ENCODE data around the gene SYVN1.
"Not testable (repeated sequence)": the region's sequence is repeated elsewhere in the genome, so short reads cannot be mapped to it uniquely, and the experiment has no call there.

The SYVN1 gene

GRCh38 chr11:65163684-65164083, 29.4 kb upstream of the SYVN1 start:
- Mint-ChIP-seq H3K4me1 (ENCODE audit: low read depth) (peaks cover 2% of the 10 kb centered on the region), H3K4me3 (no peak overlapping the region), H3K9me3 (no peaks in the 10 kb centered on the region), H3K36me3 (ENCODE audit: low read depth) (no peaks in the 10 kb centered on the region), H3K27ac (no peak overlapping the region), H3K27me3 (ENCODE audit: low read depth) (peaks cover 9% of the 10 kb centered on the region)

DNA sequence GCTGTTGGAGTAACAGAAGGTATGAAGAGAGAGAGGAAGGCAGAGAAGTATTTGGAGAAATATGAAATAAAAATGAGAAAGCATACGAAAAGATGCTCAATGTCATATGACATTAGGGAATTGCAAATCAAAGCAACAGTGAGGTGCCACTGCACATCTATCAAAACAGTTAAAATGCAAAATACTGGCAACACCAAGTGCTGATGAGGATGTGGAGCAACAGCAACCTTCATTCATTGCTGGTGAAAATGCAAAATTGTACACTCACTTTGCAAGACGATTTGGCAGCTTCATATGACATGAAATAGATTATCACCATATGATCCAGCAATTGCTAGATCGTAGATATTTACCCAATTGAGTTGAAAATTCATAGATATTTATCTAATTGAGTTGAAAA, 26.3 kb upstream of the SYVN1 start:
- H3K36me3 Mint-ChIP-seq (ENCODE audit: low read depth), result no peaks in the 10 kb centered on the region
- no peaks in the 10 kb centered on the region for H3K9me3 Mint-ChIP-seq
- H3K4me3 Mint-ChIP-seq, result no peak overlapping the region
- H3K27ac Mint-ChIP-seq, result no peak overlapping the region
- no peaks in the 10 kb centered on the region for H3K4me1 Mint-ChIP-seq (ENCODE audit: low read depth)
- peaks cover 9% of the 10 kb centered on the region for H3K27me3 Mint-ChIP-seq (ENCODE audit: low read depth)

DNA sequence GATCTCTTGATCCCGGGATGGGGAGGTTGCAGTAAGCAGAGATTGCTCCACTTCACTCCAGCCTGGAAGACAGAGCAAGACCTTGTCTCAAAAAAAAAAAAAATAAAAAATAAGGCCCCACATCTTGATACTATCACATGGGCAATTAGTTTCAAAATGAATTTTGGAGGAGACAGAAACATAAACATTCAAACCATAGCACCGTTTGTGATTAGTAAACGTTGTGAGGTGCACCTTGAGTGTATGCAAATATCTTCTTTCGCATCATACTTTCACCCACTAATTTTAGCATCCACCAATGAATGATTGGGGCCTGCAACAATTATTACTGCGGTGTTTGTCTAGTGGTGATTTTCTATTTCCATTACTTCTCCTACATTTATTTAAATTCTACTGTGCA, 24.7 kb upstream of the SYVN1 start:
- H3K9me3 Mint-ChIP-seq, result no peaks in the 10 kb centered on the region
- no peak overlapping the region for H3K4me3 Mint-ChIP-seq
- no peaks in the 10 kb centered on the region for H3K36me3 Mint-ChIP-seq (ENCODE audit: low read depth)
- H3K4me1 Mint-ChIP-seq (ENCODE audit: low read depth), result no peaks in the 10 kb centered on the region
- peaks cover 9% of the 10 kb centered on the region for H3K27me3 Mint-ChIP-seq (ENCODE audit: low read depth)
- no peak overlapping the region for H3K27ac Mint-ChIP-seq

DNA sequence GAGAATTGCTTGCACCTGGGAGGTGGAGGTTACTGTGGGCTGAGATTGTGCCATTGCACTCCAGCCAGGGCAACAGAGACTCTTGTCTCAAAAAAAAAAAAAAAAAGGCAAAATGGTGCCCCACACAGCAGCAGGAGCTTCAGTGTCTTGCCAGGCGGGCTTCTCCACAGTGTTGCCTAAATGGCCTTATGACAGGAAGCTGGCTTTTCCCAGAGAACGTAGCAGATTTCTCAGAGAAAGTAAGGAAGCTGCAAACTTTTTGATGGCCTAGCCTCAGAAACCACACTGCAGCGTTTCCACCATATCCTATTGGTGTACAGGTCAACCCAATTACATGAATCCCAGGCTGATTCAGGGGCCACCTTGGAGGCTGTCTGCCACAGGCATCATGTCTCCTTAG, 23.0 kb upstream of the SYVN1 start:
- no peak overlapping the region for H3K4me3 Mint-ChIP-seq
- H3K27ac Mint-ChIP-seq, result no peak overlapping the region
- no peaks in the 10 kb centered on the region for H3K36me3 Mint-ChIP-seq (ENCODE audit: low read depth)
- peaks cover 16% of the 10 kb centered on the region for H3K27me3 Mint-ChIP-seq (ENCODE audit: low read depth)
- no peaks in the 10 kb centered on the region for H3K9me3 Mint-ChIP-seq
- peaks cover 4% of the 10 kb centered on the region for H3K4me1 Mint-ChIP-seq (ENCODE audit: low read depth)

- no peaks in the 10 kb centered on the region for H3K36me3 Mint-ChIP-seq (ENCODE audit: low read depth)
- H3K4me3 Mint-ChIP-seq, result no peak overlapping the region
- H3K27me3 Mint-ChIP-seq (ENCODE audit: low read depth), result peaks cover 16% of the 10 kb centered on the region
- peaks cover 8% of the 10 kb centered on the region for H3K4me1 Mint-ChIP-seq (ENCODE audit: low read depth)
- no peak overlapping the region for H3K27ac Mint-ChIP-seq
- no peaks in the 10 kb centered on the region for H3K9me3 Mint-ChIP-seq
Measured at GRCh38 chr11:65156926-65157325, 22.6 kb upstream of the SYVN1 start.

- Mint-ChIP-seq H3K36me3 (ENCODE audit: low read depth) (no peaks in the 10 kb centered on the region), H3K9me3 (no peaks in the 10 kb centered on the region), H3K4me3 (no peak overlapping the region), H3K4me1 (ENCODE audit: low read depth) (peaks cover 8% of the 10 kb centered on the region), H3K27me3 (ENCODE audit: low read depth) (peaks cover 16% of the 10 kb centered on the region), H3K27ac (no peak overlapping the region)
Measured at GRCh38 chr11:65156256-65156655, 21.9 kb upstream of the SYVN1 start.

- peaks cover 13% of the 10 kb centered on the region for H3K27me3 Mint-ChIP-seq (ENCODE audit: low read depth)
- H3K4me1 Mint-ChIP-seq (ENCODE audit: low read depth), result peaks cover 13% of the 10 kb centered on the region
- H3K27ac Mint-ChIP-seq, result no peak overlapping the region
- H3K4me3 Mint-ChIP-seq, result no peak overlapping the region
- no peaks in the 10 kb centered on the region for H3K9me3 Mint-ChIP-seq
- no peaks in the 10 kb centered on the region for H3K36me3 Mint-ChIP-seq (ENCODE audit: low read depth)
Measured at GRCh38 chr11:65152122-65152521, 17.8 kb upstream of the SYVN1 start.

- H3K27me3 Mint-ChIP-seq (ENCODE audit: low read depth), result peaks cover 13% of the 10 kb centered on the region
- H3K4me1 Mint-ChIP-seq (ENCODE audit: low read depth), result peaks cover 13% of the 10 kb centered on the region
- H3K27ac Mint-ChIP-seq, result no peak overlapping the region
- H3K4me3 Mint-ChIP-seq, result no peak overlapping the region
- no peaks in the 10 kb centered on the region for H3K36me3 Mint-ChIP-seq (ENCODE audit: low read depth)
- no peaks in the 10 kb centered on the region for H3K9me3 Mint-ChIP-seq
Measured at GRCh38 chr11:65151331-65151899, 17.1 kb upstream of the SYVN1 start.

- Mint-ChIP-seq H3K27ac (no peak overlapping the region), H3K9me3 (no peaks in the 10 kb centered on the region), H3K36me3 (ENCODE audit: low read depth) (no peaks in the 10 kb centered on the region), H3K4me3 (no peak overlapping the region), H3K27me3 (ENCODE audit: low read depth) (peaks cover 13% of the 10 kb centered on the region), H3K4me1 (ENCODE audit: low read depth) (peaks cover 13% of the 10 kb centered on the region)
Measured at GRCh38 chr11:65150509-65151299, 16.4 kb upstream of the SYVN1 start.

DNA sequence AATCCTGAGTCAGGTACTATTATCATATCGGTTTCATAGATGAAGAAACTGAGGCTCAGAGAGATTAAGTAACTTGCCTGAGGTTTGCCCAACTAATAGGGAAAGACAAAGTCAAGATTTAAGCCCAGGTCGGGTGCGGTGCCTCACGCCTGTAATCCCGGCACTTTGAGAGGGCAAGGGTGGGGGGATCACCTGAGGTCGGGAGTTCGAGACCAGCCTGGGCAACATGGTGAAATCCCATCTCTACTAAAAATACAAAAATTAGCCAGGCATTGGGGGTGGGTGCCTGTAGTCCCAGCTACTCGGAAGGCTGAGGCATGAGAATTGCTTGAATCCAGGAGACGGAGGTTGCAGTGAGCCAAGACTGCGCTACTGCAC, 15.8 kb upstream of the SYVN1 start:
- Mint-ChIP-seq H3K4me1 (ENCODE audit: low read depth) (peaks cover 13% of the 10 kb centered on the region), H3K27me3 (ENCODE audit: low read depth) (peaks cover 19% of the 10 kb centered on the region)
- H3K36me3 Mint-ChIP-seq (ENCODE audit: low read depth); H3K9me3 Mint-ChIP-seq; H3K4me3 Mint-ChIP-seq; H3K27ac Mint-ChIP-seq: not testable (repeated sequence)

- H3K27me3 Mint-ChIP-seq (ENCODE audit: low read depth), result peaks cover 20% of the 10 kb centered on the region
- H3K36me3 Mint-ChIP-seq (ENCODE audit: low read depth), result no peaks in the 10 kb centered on the region
- H3K4me1 Mint-ChIP-seq (ENCODE audit: low read depth), result peaks cover 13% of the 10 kb centered on the region
- H3K27ac Mint-ChIP-seq, result no peak overlapping the region
- no peaks in the 10 kb centered on the region for H3K9me3 Mint-ChIP-seq
- no peak overlapping the region for H3K4me3 Mint-ChIP-seq
Measured at GRCh38 chr11:65148657-65149056, 14.3 kb upstream of the SYVN1 start.

- no peaks in the 10 kb centered on the region for H3K9me3 Mint-ChIP-seq
Measured at GRCh38 chr11:65147352-65148075, 13.2 kb upstream of the SYVN1 start.

GRCh38 chr11:65141896-65142494, 7.7 kb upstream of the SYVN1 start:
- H3K4me1 Mint-ChIP-seq (ENCODE audit: low read depth), result peaks cover 2% of the 10 kb centered on the region
- no peak overlapping the region for H3K4me3 Mint-ChIP-seq
- H3K36me3 Mint-ChIP-seq (ENCODE audit: low read depth), result no peaks in the 10 kb centered on the region
- peaks cover 32% of the 10 kb centered on the region for H3K27me3 Mint-ChIP-seq (ENCODE audit: low read depth)
- H3K9me3 Mint-ChIP-seq, result no peaks in the 10 kb centered on the region
- no peak overlapping the region for H3K27ac Mint-ChIP-seq

More at GRCh38 chr11:65147352-65148075, 13.2 kb upstream of the SYVN1 start:
- Mint-ChIP-seq H3K4me3 (no peak overlapping the region), H3K27me3 (ENCODE audit: low read depth) (peaks cover 17% of the 10 kb centered on the region), H3K36me3 (ENCODE audit: low read depth) (no peaks in the 10 kb centered on the region), H3K4me1 (ENCODE audit: low read depth) (peaks cover 10% of the 10 kb centered on the region), H3K27ac (no peak overlapping the region)

DNA sequence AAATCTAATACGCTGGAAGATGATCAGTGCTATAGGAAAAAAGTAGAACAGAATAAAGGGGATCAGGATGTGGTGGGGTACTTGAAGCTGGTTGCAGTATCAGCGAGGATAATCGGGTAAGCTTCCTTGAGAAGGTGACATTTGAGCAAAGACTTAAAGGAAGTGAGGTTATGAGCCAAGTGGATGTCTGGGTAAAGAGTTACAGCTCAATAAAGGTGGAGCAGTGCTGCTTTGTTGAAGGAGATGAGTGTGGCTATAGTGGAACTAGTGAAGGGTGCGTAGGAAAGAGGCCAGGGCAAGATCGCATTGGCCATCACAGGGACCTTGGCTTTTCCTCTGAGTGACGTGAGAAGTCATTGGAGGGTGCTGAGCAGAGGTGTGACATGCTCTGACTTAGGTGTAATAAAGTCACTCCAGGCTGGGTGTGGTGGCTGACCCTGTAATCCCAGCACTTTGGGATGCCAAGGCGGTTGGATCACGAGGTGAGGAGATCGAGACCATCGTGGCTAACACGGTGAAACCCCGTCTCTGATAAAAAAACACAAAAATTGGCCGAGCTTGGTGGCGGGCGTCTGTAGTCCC, 2.3 kb upstream of the SYVN1 start:
- Mint-ChIP-seq H3K36me3 (ENCODE audit: low read depth) (peaks cover 13% of the 10 kb centered on the region), H3K9me3 (no peaks in the 10 kb centered on the region), H3K27ac (peak overlapping the region; percentile 83), H3K4me1 (ENCODE audit: low read depth) (peaks cover 28% of the 10 kb centered on the region), H3K27me3 (ENCODE audit: low read depth) (peaks cover 18% of the 10 kb centered on the region), H3K4me3 (no peak overlapping the region)

Data from T-helper 1 cell treated with Interleukin-12 subunit alpha and Interleukin-12 subunit beta and Interleukin-4 antibody, amounts not matched to agents 30 μg/mL and 1 μg/mL, for 36 hours (primary cell).